Fibroblast of lung (primary cell): Measurements from ENCODE around the gene ATG13.

ENCODE experiments used
- EZH2 ChIP-seq: IDR thresholded peaks from 2 replicates; pipeline ENCODE4 v1.5.1; 2012; ENCODE audit warnings: low read length, control low read depth, mild to moderate bottlenecking; ENCODE audit errors: missing control alignments
- TF ChIP-seq, protein P1 (sequence below), 2 donors: IDR thresholded peaks in 1 of 2; conservative IDR thresholded peaks in 1 of 2; 1 replicate in 1 of 2; 2 replicates in 1 of 2; pipeline ENCODE4 v1.5.1; 2011 to 2012; ENCODE audit warnings: low read length in 2 of 2, control low read depth in 1 of 2, inconsistent platforms in 1 of 2, low read depth in 1 of 2, mild to moderate bottlenecking in 1 of 2

DNA sequence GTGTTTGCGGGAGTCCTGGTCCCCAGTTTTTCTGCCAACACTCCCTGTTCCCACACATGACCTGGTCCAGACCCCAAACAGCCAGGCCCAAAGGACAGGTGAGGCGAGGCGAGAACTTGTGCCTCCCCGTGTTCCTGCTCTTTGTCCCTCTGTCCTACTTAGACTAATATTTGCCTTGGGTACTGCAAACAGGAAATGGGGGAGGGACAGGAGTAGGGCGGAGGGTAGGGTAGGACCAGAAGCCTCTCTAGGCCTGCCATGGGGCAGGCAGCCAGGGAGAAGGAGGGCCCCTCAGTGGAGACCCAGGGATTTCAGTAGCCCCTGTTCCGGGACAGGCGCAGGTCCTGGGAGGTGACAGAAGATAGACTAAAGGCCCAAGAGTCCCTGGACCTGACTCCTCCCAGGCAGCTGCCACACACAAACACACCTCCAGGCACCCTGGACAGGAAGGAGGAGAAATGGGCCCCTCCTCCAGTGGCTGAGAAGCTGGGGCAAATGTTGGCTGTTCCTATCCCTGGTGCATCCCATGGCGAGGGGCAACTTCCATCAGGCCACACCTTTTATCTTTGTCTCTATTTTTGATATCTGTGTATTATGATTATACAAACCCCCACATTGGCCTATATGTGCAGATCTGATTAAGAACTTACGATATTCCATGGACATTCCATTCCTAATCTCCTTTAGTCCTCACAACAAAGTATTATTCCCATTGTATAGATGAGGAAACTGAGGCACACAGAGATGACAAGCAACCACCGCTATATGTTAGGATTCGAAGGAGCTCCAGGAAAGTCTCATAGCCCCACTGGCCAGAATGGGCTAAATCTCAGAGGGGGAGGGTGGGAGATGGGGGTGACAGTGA, 101.0 kb downstream of the ATG13 start:
- TF ChIP-seq, protein P1, sequence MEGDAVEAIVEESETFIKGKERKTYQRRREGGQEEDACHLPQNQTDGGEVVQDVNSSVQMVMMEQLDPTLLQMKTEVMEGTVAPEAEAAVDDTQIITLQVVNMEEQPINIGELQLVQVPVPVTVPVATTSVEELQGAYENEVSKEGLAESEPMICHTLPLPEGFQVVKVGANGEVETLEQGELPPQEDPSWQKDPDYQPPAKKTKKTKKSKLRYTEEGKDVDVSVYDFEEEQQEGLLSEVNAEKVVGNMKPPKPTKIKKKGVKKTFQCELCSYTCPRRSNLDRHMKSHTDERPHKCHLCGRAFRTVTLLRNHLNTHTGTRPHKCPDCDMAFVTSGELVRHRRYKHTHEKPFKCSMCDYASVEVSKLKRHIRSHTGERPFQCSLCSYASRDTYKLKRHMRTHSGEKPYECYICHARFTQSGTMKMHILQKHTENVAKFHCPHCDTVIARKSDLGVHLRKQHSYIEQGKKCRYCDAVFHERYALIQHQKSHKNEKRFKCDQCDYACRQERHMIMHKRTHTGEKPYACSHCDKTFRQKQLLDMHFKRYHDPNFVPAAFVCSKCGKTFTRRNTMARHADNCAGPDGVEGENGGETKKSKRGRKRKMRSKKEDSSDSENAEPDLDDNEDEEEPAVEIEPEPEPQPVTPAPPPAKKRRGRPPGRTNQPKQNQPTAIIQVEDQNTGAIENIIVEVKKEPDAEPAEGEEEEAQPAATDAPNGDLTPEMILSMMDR (conservative IDR thresholded peaks at IDR 0.05 in 1 of 2, IDR thresholded peaks at IDR 0.05 in 1 of 2; ENCODE audit: low read depth in 1 of 2, low read length in 2 of 2) = no peak
- no peak for TF ChIP-seq EZH2
